GM21367 (cell line): ENCODE data around the gene C4orf33.
A peak's percentile ranks its signal among the peaks of the same experiment; 100 is the strongest.
"Not testable (repeated sequence)": the region's sequence is repeated elsewhere in the genome, so short reads cannot be mapped to it uniquely, and the experiment has no call there.

Experiments
- ATAC-seq: cut with Tn5 transposase; IDR thresholded peaks from one replicate; pipeline ENCODE4 v1.9.1; 2021; ENCODE audit not compliant: unreplicated experiment

The C4orf33 gene, protein sequence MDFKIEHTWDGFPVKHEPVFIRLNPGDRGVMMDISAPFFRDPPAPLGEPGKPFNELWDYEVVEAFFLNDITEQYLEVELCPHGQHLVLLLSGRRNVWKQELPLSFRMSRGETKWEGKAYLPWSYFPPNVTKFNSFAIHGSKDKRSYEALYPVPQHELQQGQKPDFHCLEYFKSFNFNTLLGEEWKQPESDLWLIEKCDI

DNA sequence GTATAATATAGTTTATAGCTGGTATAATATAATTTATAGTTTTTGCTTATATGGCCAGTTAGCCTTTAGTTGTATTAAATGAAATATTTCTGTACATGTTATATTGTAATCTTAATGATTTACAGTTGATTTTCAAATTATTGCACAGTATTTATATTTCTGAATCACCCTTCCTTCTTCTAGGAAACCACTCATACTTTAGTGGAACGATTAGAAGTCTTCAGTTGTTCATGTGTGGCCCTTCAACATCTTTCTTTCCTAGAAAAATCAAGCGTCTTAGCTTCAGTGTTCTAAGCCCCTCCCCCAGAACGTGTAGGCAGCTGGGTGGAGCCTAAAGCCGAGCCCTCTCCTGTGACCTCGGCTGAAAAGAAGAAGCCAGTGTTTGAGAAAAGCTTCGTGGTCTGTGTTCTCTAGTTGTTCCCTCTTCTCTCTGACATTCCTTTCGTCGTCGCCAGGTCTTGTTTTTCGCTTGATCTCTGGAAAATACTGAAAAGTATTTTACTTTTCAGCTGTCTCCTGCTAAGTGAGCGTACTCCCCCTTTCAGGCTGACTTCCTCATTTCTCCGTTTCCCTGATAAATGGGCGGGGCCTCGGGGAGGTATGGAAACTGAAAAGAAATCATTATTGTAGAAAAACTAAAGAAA is at the start of gene C4orf33:
Gene C4orf33, plus strand, starts transcription at position 342 of the 644 bp plus-strand sequence. CDS start 6,459 bp downstream, outside the sequence.
- ATAC-seq: peak; percentile 43

DNA sequence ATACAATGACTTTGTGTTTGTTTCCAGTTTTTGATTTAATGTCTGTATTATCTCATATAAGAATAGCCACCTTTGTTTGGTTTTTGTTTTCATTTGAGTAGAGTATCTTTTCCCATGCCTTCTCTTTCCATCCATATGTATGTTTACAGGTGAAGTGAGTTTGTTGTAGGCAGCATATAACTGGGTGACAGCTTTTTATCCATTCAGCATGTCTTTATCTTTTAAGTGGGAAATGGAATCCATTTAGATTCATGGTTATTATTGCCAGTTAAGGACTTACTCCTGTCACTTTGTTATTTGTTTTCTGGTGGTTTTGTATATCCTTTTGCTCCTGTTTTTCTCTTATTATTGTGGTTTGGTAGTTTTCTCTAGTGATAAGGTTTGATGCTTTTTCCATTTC is 36.9 kb upstream of the C4orf33 start:
- no peak for ATAC-seq

DNA sequence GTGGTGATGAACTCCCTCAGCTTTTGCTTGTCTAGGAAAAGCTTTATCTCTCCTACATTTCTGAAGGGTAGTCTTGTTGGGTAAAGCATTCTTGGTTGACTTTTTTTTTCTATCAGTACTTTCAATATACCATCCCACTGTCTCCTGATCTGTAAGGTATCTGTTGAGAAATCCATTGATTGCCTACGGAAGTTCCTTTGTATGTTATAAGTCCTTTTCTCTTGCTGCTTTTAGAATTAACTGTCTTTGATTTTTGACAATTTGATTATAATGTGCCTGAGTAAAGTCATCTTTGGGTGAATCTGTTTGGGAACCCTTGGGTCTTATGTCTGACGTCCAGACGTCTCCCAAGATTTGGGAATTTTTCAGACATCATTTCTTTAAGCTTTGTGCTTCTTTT is 33.4 kb upstream of the C4orf33 start:
- ATAC-seq: no peak

DNA sequence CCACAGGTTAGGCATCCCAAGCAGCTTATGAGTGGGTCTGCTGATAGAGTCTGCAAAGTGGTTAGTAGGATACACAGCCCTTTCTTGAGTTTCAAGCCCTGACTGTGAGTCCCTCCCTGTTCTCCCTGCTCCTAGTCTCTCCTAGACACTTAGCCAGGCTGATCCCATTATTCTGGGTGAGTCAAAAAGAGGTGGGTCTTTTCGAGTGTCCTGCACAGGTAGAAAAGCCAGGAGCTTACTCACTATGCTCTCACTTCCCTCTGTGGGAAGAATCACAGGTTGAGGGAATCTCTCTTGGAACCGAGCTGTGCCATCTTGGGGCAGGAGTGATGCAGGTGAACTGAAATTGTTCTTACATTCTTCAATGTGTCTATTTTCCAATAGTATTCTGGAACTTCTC is 32.3 kb upstream of the C4orf33 start:
- no peak for ATAC-seq

DNA sequence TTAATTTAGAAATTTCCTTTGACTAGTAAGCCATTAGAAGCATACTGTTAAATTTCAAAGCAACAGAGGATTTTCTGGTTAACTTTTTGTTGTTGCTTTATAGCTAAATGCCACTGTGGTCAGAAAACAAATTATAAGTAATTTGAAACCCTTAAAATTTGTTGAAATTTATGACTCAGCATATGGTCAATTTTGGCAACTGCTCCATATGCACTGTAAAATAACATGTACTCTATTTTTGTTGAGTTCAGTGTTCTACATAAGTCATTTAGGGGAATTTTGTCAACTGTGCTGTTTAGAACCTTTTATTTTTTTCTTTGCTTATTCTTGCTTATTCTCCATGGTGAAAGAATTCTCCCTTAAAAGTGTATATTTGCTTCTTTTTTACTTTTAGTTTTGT is 31.2 kb upstream of the C4orf33 start:
- no peak for ATAC-seq

DNA sequence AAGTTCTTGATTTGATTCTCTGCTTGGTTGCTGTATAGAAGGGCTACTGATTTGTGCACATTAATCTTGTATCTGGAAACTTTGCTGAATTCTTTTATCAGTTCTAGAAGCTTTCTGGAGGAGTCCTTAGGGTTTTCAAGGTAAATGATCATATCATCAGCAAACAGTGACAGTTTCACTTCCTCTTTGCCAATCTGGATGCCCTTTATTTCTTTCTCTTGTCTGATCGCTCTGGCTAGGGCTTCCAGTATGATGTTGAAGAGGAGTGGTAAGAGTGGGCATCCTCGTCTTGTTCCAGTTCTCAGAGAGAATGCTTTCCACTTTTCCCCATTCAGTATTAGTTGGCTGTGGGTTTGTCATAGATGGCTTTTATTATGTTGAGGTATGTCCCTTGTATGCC is 26.4 kb upstream of the C4orf33 start:
- not testable (repeated sequence) for ATAC-seq

DNA sequence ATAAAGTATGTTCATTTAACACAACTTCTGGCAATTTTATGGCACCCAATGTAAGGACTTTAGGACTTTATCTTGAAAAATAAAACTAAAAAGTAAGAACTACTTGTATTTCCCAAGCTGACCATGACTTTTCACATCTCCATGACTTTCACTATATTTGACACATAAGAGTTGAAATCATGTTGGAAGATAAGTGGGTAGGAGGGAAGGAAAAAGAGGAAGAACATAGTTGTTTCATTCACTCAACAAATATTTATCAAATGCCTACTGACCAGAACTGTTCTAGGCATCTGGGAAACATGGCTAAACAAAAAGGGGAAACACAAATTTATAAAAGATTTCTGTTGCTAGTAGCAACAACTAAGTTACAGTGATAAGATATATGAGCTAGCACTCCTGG is 18.6 kb upstream of the C4orf33 start:
- no peak for ATAC-seq

DNA sequence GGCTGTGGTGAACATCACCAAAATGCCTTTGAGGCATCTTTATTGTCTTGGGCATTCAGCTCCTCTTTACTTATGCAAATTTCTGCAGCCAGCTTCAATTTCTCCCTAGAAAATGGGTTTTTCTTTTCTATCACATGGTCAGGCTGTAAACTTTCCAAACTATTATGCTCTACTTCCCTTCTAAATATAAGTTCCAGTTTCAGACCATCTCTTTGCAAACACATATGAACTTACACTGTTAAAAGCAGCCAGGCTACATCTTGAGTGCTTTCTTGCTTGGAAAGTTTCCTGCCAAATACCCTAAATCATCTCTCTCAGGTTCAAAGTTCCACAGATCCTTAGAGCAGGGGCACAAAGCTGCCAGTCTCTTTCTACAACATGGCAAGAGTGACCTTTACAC is 15.8 kb upstream of the C4orf33 start:
- no peak for ATAC-seq

DNA sequence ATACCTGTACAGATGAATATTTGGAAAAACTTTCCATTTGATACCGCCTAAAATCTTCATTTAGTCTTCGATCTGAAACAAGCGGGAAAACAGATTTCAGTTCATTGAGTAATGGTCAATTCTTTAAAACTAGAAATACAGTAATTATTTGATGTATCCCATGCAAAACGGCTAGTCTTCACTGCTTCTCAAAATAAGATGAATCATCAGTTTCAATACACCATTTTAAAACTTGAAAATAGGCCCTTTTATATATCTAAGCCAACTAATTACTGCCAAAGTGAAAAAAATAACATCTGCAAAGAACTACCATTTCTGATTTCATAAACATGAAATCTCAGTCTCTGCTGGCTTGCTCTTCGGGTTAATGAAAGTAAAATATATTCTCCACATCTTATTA is 13.7 kb upstream of the C4orf33 start:
- ATAC-seq: no peak

DNA sequence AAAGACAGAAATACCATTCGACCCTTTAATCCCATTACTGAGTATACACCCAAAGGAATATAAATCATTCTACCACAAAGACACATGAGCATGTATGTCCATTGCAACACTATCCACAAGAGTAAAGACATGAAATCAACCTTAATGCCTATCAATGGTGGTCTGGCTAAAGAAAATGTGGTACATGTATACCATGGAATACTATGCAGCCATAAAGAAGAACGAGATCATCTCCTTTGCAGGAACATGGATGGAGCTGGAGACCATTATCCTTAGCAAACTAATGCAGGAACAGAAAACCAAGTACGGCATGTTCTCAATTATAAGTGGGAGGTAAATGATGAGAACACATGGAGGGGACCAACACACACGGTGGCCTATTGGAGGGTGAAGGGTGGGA is 10.5 kb upstream of the C4orf33 start:
- ATAC-seq: no peak

DNA sequence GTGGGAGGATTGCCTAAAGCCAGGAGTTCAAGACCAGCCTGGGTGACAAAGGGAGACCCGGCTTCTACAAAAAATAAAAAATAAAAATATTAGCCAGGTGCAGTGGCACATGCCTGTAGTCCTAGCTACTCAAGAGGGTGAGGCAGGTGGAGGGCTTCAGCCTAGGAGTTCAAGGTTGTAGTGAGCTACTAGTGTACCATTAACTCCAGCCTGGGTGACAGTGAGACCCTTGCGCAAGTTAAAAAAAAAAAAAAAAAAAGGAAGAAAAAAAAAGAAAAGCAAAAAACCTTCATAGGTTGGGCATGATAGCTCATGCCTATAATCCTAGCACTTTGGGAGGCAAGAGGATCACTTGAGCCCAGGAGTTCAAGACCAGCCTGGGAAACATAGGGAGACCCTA is 8.4 kb upstream of the C4orf33 start:
- no peak for ATAC-seq

DNA sequence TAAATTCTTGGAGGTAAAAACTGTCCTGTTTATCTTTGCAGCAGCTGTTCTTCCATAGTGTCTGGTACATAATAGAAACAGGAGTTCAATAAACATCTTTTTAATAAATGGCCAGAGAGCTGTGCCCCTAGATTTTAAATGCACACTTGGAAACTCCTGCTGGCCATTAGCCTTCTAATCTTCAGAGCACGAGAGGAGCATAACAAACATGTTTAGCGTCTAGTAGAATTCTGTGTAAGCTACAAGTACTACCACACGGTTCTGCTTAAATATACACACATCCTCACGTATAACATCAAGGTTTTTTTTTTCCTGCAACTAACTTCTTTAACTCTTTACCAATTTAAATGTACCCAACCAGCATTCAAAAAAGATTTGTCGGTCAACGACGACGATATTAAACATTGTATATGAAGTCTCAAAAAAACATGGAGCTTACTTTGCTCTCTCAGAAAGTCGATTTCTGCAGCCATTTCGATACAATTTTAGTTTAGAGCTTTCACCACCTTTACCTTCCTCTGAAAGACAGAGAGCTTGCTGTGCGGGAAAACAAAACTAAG is 3.2 kb upstream of the C4orf33 start:
- no peak for ATAC-seq

DNA sequence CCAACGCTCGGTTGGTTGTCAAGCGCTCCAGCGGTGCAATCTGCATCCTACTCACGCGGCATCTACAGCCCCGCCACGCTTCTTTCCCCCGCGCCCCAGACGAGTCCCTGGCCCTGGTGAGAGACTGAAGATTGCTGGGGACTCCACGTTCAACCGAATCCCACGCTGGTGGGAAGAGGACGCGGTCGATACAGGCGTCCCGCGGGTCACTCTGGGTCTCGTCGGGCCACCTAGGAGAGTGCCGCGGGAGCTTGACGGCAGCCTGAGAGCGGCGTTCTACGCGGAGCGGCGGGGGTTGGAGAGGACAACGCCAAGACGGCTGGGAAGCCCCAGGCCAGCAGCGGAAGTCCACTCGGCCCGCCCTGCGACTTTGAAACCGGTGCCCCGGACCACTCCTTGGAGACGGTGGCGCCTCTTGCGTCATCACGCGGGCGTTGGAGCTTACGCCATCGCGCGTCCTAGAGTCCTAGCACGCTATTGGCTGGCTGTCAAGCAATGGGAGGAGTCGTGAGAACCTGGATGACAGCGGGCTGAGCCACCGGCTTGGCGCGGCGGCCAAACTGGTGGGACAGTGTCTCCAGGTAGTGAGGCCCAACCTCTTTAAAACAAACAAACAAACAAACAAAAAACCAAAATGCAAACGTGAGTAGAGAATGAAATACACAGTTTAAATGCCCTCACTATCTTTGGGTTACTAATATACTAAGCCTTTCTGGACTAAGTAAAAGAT is 2.6 kb upstream of the C4orf33 start, which contains the start of gene SCLT1:
Gene SCLT1, minus strand, starts transcription at position 349 of the 730 bp plus-strand sequence. CDS start 436 bp downstream, outside the sequence.
- ATAC-seq: peak; percentile 93

DNA sequence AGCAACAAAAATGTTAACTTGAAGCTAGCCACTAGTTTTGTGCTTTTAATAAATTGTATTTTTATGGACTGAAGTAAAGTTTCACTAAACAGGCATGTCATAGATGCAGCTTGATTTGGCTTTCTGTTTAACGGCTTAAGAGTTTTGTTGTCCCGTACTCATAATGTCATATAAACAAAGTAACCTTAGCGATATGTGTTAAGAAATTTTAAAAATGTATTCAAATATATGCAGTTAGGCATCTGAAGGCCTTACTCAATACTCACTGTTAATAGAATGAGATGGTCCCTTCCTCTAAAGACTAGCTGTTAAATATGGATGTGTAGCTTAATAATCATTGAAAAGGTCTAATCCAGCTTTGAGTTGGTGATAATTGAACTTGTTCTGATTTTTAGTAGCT is 1.6 kb upstream of the C4orf33 start:
- ATAC-seq: no peak

DNA sequence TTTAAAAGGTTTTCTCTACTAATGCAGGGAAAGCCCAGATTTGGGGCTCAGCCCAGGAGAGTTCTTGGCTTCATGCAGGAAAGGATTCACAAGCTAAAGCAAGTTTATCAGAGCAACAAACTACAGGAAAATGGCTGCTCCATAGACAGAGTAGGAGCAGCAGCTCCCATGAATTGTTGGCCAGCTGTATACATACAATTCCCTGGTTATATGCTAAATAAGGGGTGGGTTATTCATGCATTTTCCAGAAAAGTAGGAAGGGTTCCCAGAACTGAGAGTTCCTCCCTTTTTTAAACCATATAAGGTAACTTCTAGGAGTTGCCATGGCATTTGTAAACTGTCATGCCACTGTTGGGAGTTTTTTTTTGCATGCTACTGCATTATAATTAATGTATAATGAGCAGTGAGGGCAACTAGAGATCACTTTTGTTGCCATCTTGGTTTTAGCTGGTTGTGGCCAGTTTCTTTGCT is 2.6 kb downstream of the C4orf33 start:
- no peak for ATAC-seq

DNA sequence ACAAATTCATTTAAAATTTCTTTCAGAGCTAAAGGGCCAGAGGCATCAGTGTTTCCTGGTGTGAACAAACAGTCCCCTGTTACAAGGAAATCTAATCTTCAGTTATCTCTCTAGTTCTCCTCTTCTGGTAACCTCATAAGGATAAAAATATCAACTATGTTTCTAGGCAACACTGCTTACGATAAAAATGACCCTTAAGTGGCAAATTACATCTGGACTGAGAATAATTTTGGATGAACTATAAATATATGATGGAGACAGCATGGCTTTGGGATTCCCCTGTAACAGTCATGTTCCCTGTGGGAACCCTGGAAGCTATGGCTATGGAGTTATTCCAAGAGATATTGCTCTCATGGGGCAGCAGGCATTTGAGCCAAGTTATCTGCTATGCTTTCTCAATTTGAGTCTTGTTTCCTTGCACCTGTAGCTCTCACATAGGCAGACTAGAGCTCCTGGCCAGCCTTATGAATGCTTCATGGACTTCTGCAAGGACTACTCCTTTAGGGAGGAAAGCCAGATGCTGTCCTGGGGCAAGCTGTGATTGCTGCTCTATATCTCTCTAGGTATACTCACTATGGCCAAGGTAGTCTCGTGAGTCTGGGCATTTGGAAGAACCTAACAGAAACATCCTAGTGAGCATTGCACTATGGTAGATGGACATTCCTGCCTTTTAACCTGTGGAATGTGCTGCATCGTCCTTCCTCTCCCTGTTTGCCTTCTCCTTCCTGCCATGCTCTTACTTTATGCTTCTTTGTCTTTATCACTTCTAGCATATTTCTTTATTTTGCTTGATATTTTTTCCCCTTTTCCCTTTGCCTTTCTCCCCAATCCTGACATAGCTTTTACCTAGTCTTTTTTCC is 14.2 kb downstream of the C4orf33 start:
- no peak for ATAC-seq

DNA sequence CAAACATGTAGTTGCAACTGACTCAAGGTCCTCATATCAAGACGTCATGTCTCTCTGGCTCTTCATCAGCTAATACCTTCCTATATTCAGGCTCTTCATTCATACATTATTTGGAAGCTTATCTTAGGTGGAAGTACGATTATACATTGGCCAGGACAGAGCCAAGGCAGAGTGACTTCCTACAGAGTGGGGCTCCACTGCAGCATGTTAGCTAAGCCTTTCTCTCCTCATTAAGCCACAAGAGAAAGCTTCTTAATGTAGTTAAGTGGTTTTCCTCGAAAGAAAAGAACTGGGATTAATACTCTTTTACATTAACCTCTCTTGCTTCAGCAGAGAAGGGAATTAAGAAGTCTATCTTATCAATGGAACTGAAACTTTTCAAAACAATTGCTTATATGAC is 15.0 kb downstream of the C4orf33 start:
- ATAC-seq: no peak

DNA sequence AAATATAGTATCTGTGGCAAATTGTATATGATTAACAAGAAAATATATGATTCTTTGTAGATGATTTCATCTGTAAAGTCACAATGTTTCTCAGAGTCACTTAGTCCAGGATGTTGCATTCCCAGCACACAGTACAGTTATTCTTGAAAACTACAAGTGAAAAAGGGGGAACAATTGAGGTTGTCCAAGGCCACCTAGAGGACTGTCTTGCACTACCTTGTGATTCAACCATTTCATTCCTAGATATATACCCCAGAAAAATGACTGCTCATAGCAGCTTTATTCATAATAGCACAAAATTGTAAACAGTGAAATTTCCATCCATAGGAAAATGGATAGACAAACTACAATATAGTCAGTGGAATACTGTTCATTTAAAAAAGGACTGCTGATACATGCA is 16.0 kb downstream of the C4orf33 start:
- ATAC-seq: no peak

DNA sequence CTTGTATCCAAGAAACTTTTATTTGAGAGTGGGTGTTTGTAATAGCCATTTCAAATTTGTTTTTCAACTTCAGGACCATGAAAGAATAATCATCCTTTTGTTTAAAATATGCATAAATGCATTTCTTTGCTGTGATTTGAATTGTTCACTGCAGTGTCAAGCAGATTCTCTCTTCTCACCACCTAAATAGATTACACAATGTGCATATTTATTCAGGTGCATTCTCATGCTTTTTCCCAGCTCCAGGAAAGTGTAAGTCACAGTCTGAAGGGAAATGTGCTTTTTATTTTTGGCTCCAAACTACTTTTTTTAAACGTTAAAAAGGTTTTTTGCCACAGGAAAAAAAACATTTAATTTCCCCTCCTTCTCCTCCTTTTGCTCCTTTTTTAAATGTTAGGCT is 17.5 kb downstream of the C4orf33 start:
- ATAC-seq: no peak

DNA sequence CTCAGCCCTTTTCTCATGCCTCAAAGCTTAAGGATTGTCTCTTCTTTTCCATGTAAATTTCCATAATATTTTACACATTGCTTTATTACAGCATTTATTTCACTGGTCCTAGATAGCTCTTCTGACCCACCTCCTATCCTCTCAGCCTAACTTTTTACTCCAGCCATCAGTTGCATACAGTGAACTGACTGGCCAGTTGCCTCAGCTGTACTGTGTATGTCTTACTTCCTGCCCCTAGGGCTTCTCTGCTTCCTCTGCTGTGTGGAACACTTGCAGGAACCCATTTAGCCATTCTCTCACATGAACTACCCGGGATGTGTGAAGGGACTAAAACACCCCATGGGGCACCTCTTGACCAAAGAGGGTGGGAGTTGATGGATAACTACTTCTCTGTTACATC is 18.0 kb downstream of the C4orf33 start:
- ATAC-seq: no peak

DNA sequence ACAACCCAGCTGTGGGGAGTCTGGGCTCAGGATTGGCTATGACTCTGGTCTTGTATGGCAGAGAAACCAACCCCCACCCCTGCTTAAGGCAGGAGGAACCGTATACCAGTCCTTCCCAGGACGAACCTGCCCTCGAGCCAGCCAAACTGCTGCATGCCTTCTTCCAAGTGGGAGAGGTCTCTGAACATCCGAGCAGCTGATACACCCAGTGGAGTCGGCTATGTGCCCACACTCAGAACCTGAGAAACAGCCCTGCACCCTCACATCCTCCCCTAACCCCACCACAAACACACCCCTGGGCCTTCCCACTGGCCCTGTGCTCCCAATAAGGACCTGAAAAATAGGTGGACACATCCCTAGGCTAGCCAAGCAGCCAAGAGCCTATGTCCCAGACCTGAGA is 21.8 kb downstream of the C4orf33 start:
- ATAC-seq: no peak
